ENCODE data around the gene SUSD4. TPM values are rescaled to one million over a fixed set of nuclear protein-coding genes. Genes with fewer than 3 reads are reported as not detected.

SUSD4 gene
- total RNA-seq, 1 donor from 2014 or later, result 3.5 TPM

GRCh38 chr1:223332997-223333396, 31.0 kb downstream of the SUSD4 start:
- Histone ChIP-seq H3K27ac (no peak overlapping the region), H3K4me3 (no peak overlapping the region), H3F3A (ENCODE audit: low read depth) (no peaks in the 10 kb centered on the region), H3K9ac (no peak overlapping the region), H3K27me3 (no peaks in the 10 kb centered on the region), H3K9me3 (ENCODE audit: low read depth) (no peaks in the 10 kb centered on the region), H2AFZ (replicated peaks) (no peak overlapping the region), H3K36me3 (no peaks in the 10 kb centered on the region), H3K4me1 (peaks cover 15% of the 10 kb centered on the region), H4K20me1 (ENCODE audit: low read depth) (no peaks in the 10 kb centered on the region), H3K4me2 (no peak overlapping the region), H3K79me2 (ENCODE audit: low read depth) (no peaks in the 10 kb centered on the region)
- Mint-ChIP-seq H3K27me3 (ENCODE audit: insufficient read depth, low read depth) (peaks cover 7% of the 10 kb centered on the region), H3K36me3 (no peaks in the 10 kb centered on the region), H3K4me1 (peaks cover 8% of the 10 kb centered on the region), H3K9me3 (no peaks in the 10 kb centered on the region), H3K27ac (no peak overlapping the region), H3K4me3 (no peak overlapping the region)
- DNase-seq (ENCODE audit: low spot score), result no peak
- TF ChIP-seq CTCF (IDR thresholded peaks at IDR 0.05) (no peak), EZH2phosphoT487 (IDR thresholded peaks at IDR 0.05) (no peak), EZH2 (IDR thresholded peaks at IDR 0.05) (no peak)

- Histone ChIP-seq H4K20me1 (ENCODE audit: low read depth) (no peaks in the 10 kb centered on the region), H2AFZ (replicated peaks) (no peak overlapping the region), H3K4me1 (peaks cover 9% of the 10 kb centered on the region), H3K27ac (no peak overlapping the region), H3K4me3 (no peak overlapping the region), H3F3A (ENCODE audit: low read depth) (no peaks in the 10 kb centered on the region), H3K4me2 (no peak overlapping the region), H3K9me3 (ENCODE audit: low read depth) (no peaks in the 10 kb centered on the region), H3K27me3 (no peaks in the 10 kb centered on the region), H3K36me3 (no peaks in the 10 kb centered on the region), H3K79me2 (ENCODE audit: low read depth) (no peaks in the 10 kb centered on the region), H3K9ac (no peak overlapping the region)
- peaks cover 8% of the 10 kb centered on the region for H3K4me1 Mint-ChIP-seq
- no peak overlapping the region for H3K4me3 Mint-ChIP-seq
- H3K27me3 Mint-ChIP-seq (ENCODE audit: insufficient read depth, low read depth), result peaks cover 7% of the 10 kb centered on the region
- no peak for DNase-seq (ENCODE audit: low spot score)
- no peaks in the 10 kb centered on the region for H3K9me3 Mint-ChIP-seq
- no peak overlapping the region for H3K27ac Mint-ChIP-seq
- no peaks in the 10 kb centered on the region for H3K36me3 Mint-ChIP-seq
- TF ChIP-seq CTCF (IDR thresholded peaks at IDR 0.05), result no peak
- TF ChIP-seq EZH2phosphoT487 (IDR thresholded peaks at IDR 0.05), result no peak
- no peak for TF ChIP-seq EZH2 (IDR thresholded peaks at IDR 0.05)
These were observed 32.0 kb downstream of the SUSD4 start for GRCh38 chr1:223331929-223332328.

GRCh38 chr1:223331301-223331700, 32.7 kb downstream of the SUSD4 start:
- no peaks in the 10 kb centered on the region for H3K27me3 ChIP-seq
- H3F3A ChIP-seq (ENCODE audit: low read depth), result no peaks in the 10 kb centered on the region
- DNase-seq (ENCODE audit: low spot score), result peak; percentile 23
- H3K27ac ChIP-seq, result no peak overlapping the region
- H2AFZ ChIP-seq (replicated peaks), result peak overlapping the region; percentile 72
- Mint-ChIP-seq H3K9me3 (no peaks in the 10 kb centered on the region), H3K27ac (no peak overlapping the region), H3K4me1 (peaks cover 8% of the 10 kb centered on the region), H3K4me3 (no peak overlapping the region), H3K27me3 (ENCODE audit: insufficient read depth, low read depth) (peaks cover 7% of the 10 kb centered on the region), H3K36me3 (no peaks in the 10 kb centered on the region)
- H3K9me3 ChIP-seq (ENCODE audit: low read depth), result no peaks in the 10 kb centered on the region
- H3K9ac ChIP-seq, result no peak overlapping the region
- H3K4me3 ChIP-seq, result no peak overlapping the region
- H3K4me2 ChIP-seq, result peak overlapping the region; percentile 8
- H3K4me1 ChIP-seq, result peaks cover 9% of the 10 kb centered on the region
- no peaks in the 10 kb centered on the region for H4K20me1 ChIP-seq (ENCODE audit: low read depth)
- TF ChIP-seq EZH2phosphoT487 (IDR thresholded peaks at IDR 0.05), result no peak
- TF ChIP-seq EZH2 (IDR thresholded peaks at IDR 0.05), result no peak
- H3K79me2 ChIP-seq (ENCODE audit: low read depth), result no peaks in the 10 kb centered on the region
- no peaks in the 10 kb centered on the region for H3K36me3 ChIP-seq

- H3K9me3 ChIP-seq (ENCODE audit: low read depth), result no peaks in the 10 kb centered on the region
- no peak overlapping the region for H3K27ac Mint-ChIP-seq
- H3K27me3 Mint-ChIP-seq (ENCODE audit: insufficient read depth, low read depth), result peaks cover 6% of the 10 kb centered on the region
- H3F3A ChIP-seq (ENCODE audit: low read depth), result no peaks in the 10 kb centered on the region
- H3K4me2 ChIP-seq, result no peak overlapping the region
- TF ChIP-seq EZH2 (IDR thresholded peaks at IDR 0.05) (no peak), EZH2phosphoT487 (IDR thresholded peaks at IDR 0.05) (no peak), CTCF (IDR thresholded peaks at IDR 0.05) (no peak)
- H3K36me3 Mint-ChIP-seq, result no peaks in the 10 kb centered on the region
- H3K4me3 ChIP-seq, result no peak overlapping the region
- H4K20me1 ChIP-seq (ENCODE audit: low read depth), result no peaks in the 10 kb centered on the region
- peaks cover 9% of the 10 kb centered on the region for H3K4me1 ChIP-seq
- no peaks in the 10 kb centered on the region for H3K27me3 ChIP-seq
- H3K36me3 ChIP-seq, result no peaks in the 10 kb centered on the region
- H3K79me2 ChIP-seq (ENCODE audit: low read depth), result no peaks in the 10 kb centered on the region
- no peak for DNase-seq (ENCODE audit: low spot score)
- no peak overlapping the region for H2AFZ ChIP-seq (replicated peaks)
- H3K4me3 Mint-ChIP-seq, result no peak overlapping the region
- H3K9ac ChIP-seq, result no peak overlapping the region
- H3K9me3 Mint-ChIP-seq, result no peaks in the 10 kb centered on the region
- H3K4me1 Mint-ChIP-seq, result peaks cover 8% of the 10 kb centered on the region
- H3K27ac ChIP-seq, result no peak overlapping the region
These were observed 33.5 kb downstream of the SUSD4 start for GRCh38 chr1:223330466-223330865.
